Articular chondrocyte of knee joint (primary cell): ENCODE results near the gene IL15RA. TPM values are rescaled to one million over a fixed set of nuclear protein-coding genes. Genes with fewer than 3 reads are reported as not detected.

Experiments
- small RNA-seq: library from RNA; depleted of rRNA; stranded (forward); fragments of <200 nt; gene quantifications from one replicate; pipeline ENCODE3, GENCODE V24; 2012
- total RNA-seq: library from RNA; depleted of rRNA; stranded (reverse); fragments of >200 nt; gene quantifications from 2 replicates; pipeline ENCODE4 v1.2.3, GENCODE V29; 2012

IL15RA gene, protein sequence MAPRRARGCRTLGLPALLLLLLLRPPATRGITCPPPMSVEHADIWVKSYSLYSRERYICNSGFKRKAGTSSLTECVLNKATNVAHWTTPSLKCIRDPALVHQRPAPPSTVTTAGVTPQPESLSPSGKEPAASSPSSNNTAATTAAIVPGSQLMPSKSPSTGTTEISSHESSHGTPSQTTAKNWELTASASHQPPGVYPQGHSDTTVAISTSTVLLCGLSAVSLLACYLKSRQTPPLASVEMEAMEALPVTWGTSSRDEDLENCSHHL
- total RNA-seq, result 3.3 and 4.6 TPM in 2 replicates

DNA sequence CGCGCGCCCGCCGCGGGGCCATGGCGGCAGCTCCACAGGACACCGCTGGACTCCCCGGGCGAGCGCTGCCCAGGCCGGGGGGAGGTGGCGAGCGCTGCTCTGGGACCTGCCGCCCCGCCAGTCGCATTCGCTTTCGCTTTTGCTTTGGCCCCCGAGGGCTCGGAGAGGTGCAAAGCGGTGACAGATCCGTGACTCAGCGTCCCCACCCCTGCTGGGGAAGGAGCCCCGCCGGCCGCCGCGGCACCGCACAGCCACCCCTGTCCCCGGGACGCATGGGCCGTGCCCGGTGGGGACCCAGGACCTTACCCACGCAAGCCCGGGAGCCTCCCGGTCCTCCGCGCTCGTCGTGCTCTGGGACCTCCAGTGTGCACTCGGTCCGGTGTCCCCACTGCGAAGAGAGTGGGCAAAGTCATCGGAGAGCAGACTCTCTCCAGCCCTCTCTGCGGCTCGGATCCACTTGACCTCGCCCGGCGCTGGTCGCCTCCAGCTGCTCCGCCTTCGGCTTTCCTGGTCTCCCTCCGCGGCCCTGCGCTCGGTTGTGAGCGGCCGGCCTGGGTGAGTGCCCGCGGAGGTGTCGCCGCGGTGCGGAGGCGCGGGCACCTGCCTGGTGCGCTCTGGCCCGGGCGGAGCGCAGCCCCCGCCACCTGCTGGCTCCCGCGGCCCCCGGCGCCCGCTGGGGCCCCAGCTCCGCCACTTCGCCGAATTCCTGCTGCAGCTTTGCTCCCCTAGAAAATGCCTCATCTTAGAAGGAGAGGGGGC is at the start of gene IL15RA:
IL15RA (minus strand) TSS at position 73 of the 759 bp plus-strand sequence; CDS start at position 22, 51 bp downstream.

Small RNA genes lying within 50 kb of the gene (small RNA-seq; reads per million reads assigned to genes)
- gene RF00397, result not detected

Other genes with a start within 250 kb of the IL15RA start
- gene GDI2, start 164.1 kb downstream of the IL15RA start, total RNA-seq, result 513 and 586 TPM in 2 replicates
- 6.2 and 8.8 TPM in 2 replicates for gene ANKRD16, start 87.7 kb downstream of the IL15RA start, total RNA-seq
- gene FBH1, start 87.3 kb downstream of the IL15RA start, total RNA-seq, result 72.2 and 81.1 TPM in 2 replicates
- not detected in 2 replicates for gene IL2RA, start 84.8 kb upstream of the IL15RA start, total RNA-seq
- 35.0 and 41.0 TPM in 2 replicates for gene RBM17, start 111.5 kb upstream of the IL15RA start, total RNA-seq
- gene PFKFB3, start 225.4 kb upstream of the IL15RA start, total RNA-seq, result 34.2 and 42.5 TPM in 2 replicates